HFFc6 (cell line): ENCODE measurements around the gene FGD6. TPM values are rescaled to one million over a fixed set of nuclear protein-coding genes. Genes with fewer than 3 reads are reported as not detected.
A peak's percentile ranks its signal among the peaks of the same experiment; 100 is the strongest.

Source experiments
- DNase-seq: peaks from one replicate; pipeline ENCODE4 v3.0.0-alpha.2; 2018
- H3K27ac Mint-ChIP-seq: 2 replicates; pipeline ENCODE4 v1.8.0; 2020; ENCODE audit warnings: mild to moderate bottlenecking, mixed read lengths
- H3K27me3 Mint-ChIP-seq: 2 replicates; pipeline ENCODE4 v1.8.0; 2021; ENCODE audit warnings: mild to moderate bottlenecking, moderate library complexity, mixed read lengths; ENCODE audit not compliant: insufficient read depth
- H3K36me3 Mint-ChIP-seq: 2 replicates; pipeline ENCODE4 v1.8.0; 2021; ENCODE audit warnings: low read depth, mixed read lengths
- H3K4me1 Mint-ChIP-seq: 2 replicates; pipeline ENCODE4 v1.8.0; 2020; ENCODE audit warnings: low read depth, mixed read lengths
- H3K4me3 Mint-ChIP-seq: 2 replicates; pipeline ENCODE4 v1.8.0; 2020; ENCODE audit warnings: mild to moderate bottlenecking, moderate library complexity, mixed read lengths
- H3K9me3 Mint-ChIP-seq: 2 replicates; pipeline ENCODE4 v1.8.0; 2020; ENCODE audit warnings: mild to moderate bottlenecking, mixed read lengths
- total RNA-seq, 6 experiments: library from RNA; stranded (reverse); fragmentation: NEBNext Ultra II Directional; extraction: Animal tissue kit (Norgen Biotek cat#: 25700); gene quantifications; 2 replicates in 1 of 6; 3 replicates in 5 of 6; pipeline ENCODE4 v1.2.3, GENCODE V29; 2021
- TF ChIP-seq, protein P1 (sequence below): fragments of 200-600 bp; sonication (generic); IDR thresholded peaks from 2 replicates; pipeline ENCODE4 v1.5.0; 2021; ENCODE audit warnings: antibody characterized with exemption, mild to moderate bottlenecking

FGD6 gene
- total RNA-seq, 6 experiments from 2014 or later = 5.5 to 6.6 (median 6.0) TPM

DNA sequence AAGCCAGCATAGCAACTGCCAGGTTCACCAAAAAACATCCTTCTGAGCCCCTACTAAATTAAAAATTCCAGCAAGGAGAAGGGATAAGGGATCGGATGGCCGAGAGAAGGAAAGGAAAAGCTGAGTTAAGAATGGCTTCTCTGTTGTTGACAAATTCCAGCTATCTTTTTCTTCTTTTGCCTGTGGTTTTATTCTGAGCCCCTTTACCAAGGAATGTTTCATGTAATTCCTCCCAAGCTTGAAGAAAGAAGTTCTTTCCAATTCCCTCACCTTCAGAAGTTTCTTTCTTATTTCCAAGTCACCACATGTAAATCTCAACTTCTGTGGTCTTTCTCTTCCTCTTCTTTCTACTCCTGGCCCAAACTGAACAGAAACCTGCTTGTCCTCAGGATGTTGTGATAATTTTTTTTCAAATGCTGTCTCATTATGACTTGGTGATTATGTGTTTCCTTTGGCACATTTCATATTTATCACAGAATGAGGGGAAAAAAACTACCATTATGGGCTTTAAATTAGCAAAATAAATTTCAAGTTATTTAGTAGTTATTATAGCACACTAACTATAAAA is 40.0 kb downstream of the FGD6 start:
- Mint-ChIP-seq H3K27me3 (no peaks in the 10 kb centered on the region; the same call in 1 of the 2 replicates), H3K4me1 (peaks cover 31% of the 10 kb centered on the region), H3K4me3 (no peak overlapping the region), H3K9me3 (no peaks in the 10 kb centered on the region), H3K27ac (peak overlapping the region; percentile 17; the same call in 1 of the 2 replicates), H3K36me3 (no peaks in the 10 kb centered on the region)
- TF ChIP-seq, protein P1, sequence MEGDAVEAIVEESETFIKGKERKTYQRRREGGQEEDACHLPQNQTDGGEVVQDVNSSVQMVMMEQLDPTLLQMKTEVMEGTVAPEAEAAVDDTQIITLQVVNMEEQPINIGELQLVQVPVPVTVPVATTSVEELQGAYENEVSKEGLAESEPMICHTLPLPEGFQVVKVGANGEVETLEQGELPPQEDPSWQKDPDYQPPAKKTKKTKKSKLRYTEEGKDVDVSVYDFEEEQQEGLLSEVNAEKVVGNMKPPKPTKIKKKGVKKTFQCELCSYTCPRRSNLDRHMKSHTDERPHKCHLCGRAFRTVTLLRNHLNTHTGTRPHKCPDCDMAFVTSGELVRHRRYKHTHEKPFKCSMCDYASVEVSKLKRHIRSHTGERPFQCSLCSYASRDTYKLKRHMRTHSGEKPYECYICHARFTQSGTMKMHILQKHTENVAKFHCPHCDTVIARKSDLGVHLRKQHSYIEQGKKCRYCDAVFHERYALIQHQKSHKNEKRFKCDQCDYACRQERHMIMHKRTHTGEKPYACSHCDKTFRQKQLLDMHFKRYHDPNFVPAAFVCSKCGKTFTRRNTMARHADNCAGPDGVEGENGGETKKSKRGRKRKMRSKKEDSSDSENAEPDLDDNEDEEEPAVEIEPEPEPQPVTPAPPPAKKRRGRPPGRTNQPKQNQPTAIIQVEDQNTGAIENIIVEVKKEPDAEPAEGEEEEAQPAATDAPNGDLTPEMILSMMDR = no peak
- DNase-seq = no peak

DNA sequence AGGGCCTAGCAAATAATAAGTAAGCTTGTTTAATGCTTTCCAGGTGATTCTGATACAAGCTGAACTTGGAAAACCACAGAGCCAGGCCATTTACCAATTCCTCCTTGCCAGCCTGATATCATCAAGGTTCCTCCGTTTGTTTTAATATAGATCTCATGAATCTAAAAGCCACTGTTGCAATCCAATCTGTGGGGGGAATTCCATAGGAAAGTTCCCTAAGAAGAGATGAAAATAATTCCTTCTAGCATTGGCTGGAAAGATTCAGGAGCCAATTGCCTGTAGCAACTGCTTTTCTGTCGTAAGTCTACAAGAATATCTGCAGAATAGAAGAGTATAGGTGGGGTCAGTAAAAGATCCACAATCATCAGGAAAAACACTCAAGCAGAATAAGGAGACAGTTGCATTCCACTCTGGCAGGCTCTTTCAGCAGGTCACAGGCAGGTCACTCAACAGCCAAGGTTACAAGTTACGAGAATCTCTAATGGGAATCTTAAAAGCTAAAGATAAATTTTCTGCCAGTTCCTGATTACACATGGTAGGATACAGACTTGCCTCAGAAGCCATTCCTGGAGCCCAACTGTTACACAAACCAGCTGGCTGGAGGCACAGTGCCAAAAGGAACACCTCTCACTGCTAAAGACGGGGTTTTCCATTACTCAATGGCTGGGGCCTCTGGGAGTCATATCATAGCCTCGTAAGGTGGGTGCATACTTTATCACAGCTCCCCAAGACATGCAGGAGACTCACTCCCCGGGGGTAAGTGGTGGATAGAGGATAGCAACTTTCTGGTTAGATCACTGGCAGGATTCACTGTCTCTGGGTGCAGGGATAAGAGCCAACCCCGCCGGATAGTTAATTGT is 43.6 kb downstream of the FGD6 start:
- H3K4me1 Mint-ChIP-seq = peaks cover 37% of the 10 kb centered on the region
- peak; percentile 66 for DNase-seq
- peak overlapping the region; percentile 0; the same call in 1 of the 2 replicates for H3K27ac Mint-ChIP-seq
- peaks cover 5% of the 10 kb centered on the region; the same call in 1 of the 2 replicates for H3K36me3 Mint-ChIP-seq
- no peaks in the 10 kb centered on the region; the same call in 1 of the 2 replicates for H3K27me3 Mint-ChIP-seq
- no peaks in the 10 kb centered on the region for H3K9me3 Mint-ChIP-seq
- no peak overlapping the region for H3K4me3 Mint-ChIP-seq
- TF ChIP-seq, protein P1 = no peak

DNA sequence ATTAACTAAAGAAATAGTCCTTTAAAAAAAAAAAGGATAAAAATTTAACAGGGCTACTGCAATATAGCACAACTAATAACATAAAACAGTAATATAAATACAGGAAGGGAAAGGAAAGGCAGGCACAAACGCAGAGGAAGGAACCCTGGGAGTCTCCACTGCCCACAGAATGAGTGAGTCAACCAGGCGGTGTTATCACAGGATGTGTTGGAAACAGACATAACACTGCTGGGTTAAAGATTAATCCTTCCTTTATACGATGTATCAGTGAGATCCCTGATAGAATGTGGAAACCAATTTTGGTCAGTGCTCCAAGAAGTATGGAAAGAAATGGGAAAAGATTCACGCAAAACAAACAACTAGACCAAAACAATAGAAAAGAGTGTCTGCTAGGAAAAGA is 47.9 kb downstream of the FGD6 start:
- peak; percentile 78 for DNase-seq
- H3K4me1 Mint-ChIP-seq = peaks cover 42% of the 10 kb centered on the region
- 0 out of 2 replicates have a peak overlapping the region, but pooled peaks have one; percentile 2 for H3K4me3 Mint-ChIP-seq
- no peaks in the 10 kb centered on the region; the same call in 1 of the 2 replicates for H3K27me3 Mint-ChIP-seq
- peaks cover 5% of the 10 kb centered on the region; the same call in 1 of the 2 replicates for H3K36me3 Mint-ChIP-seq
- no peaks in the 10 kb centered on the region for H3K9me3 Mint-ChIP-seq
- H3K27ac Mint-ChIP-seq = peak overlapping the region; percentile 84
- TF ChIP-seq, protein P1 = no peak

- Mint-ChIP-seq H3K4me3 (no peak overlapping the region), H3K27me3 (no peaks in the 10 kb centered on the region), H3K9me3 (no peaks in the 10 kb centered on the region), H3K27ac (peak overlapping the region; percentile 84), H3K36me3 (peaks cover 5% of the 10 kb centered on the region; the same call in 1 of the 2 replicates), H3K4me1 (peaks cover 42% of the 10 kb centered on the region)
- TF ChIP-seq, protein P1 = no peak
- no peak for DNase-seq
These were observed 48.5 kb downstream of the FGD6 start for GRCh38 chr12:95168746-95169145.

DNA sequence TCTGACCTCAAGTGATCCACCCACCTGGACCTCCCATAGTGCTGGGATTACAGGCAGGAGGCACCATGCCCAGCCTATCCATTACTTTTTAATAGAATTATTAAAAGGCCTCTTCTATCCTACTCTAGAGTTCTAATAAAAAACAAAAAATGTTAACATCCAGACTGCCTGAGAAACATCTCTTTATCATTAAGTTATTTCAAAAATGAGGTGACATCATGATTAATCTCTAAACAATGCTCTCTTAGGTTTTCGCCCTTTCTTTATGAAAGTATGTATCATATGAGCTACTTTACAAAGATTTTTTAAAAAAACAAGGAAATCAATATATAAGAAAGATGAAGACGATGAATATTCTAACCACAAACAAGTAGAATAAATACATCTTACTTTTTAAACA is 52.6 kb downstream of the FGD6 start:
- Mint-ChIP-seq H3K9me3 (no peaks in the 10 kb centered on the region), H3K27ac (peak overlapping the region; percentile 79), H3K36me3 (peaks cover 4% of the 10 kb centered on the region; the same call in 1 of the 2 replicates), H3K27me3 (no peaks in the 10 kb centered on the region), H3K4me1 (peaks cover 35% of the 10 kb centered on the region), H3K4me3 (peak overlapping the region; percentile 72)
- peak; percentile 12 for DNase-seq
- TF ChIP-seq, protein P1 = no peak
